HFF-Myc (cell line): Measurements from ENCODE around the gene BCAR1.

Experiments
- DNase-seq: peaks from one replicate; pipeline ENCODE4 v3.0.0-alpha.2; 2011; ENCODE audit warnings: low read depth; ENCODE audit errors: extremely low read depth
- H3K4me3 ChIP-seq: replicated peaks from 2 replicates; pipeline ENCODE4 v1.5.1; 2011; ENCODE audit warnings: low read depth, mild to moderate bottlenecking, control low read depth, low read length
- TF ChIP-seq, protein P1 (sequence below): IDR thresholded peaks from 2 replicates; pipeline ENCODE4 v1.5.1; 2012; ENCODE audit warnings: mild to moderate bottlenecking, low read depth, low read length, control low read depth; ENCODE audit errors: missing control alignments

Gene BCAR1

DNA sequence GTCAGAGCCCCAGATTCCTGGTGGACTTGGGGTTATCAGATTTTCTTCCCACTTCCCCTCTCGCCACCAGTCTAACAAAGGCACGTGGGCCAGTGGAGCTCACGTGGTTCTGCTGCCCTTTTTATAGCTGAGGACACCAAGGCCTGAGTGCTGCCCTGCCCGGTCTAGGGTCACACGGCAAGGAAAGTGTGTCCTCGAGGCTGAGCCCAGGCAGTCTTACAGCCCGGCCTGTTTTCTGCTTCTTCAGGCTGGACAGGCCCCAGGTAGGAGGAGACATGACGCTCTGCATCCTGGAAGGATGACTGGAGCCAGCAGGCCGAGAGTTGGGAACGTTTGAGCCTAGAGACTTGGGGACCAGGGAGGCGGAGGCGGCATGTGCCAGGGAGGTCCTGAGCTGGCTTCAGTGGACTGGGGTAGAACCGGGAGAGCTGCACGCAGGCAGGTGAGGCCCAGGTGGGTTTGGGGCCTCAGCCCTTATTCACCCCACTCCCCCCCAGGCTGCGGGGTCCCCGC is 29.1 kb downstream of the BCAR1 start:
- no peak overlapping the region for H3K4me3 ChIP-seq
- no peak for DNase-seq
- TF ChIP-seq, protein P1, sequence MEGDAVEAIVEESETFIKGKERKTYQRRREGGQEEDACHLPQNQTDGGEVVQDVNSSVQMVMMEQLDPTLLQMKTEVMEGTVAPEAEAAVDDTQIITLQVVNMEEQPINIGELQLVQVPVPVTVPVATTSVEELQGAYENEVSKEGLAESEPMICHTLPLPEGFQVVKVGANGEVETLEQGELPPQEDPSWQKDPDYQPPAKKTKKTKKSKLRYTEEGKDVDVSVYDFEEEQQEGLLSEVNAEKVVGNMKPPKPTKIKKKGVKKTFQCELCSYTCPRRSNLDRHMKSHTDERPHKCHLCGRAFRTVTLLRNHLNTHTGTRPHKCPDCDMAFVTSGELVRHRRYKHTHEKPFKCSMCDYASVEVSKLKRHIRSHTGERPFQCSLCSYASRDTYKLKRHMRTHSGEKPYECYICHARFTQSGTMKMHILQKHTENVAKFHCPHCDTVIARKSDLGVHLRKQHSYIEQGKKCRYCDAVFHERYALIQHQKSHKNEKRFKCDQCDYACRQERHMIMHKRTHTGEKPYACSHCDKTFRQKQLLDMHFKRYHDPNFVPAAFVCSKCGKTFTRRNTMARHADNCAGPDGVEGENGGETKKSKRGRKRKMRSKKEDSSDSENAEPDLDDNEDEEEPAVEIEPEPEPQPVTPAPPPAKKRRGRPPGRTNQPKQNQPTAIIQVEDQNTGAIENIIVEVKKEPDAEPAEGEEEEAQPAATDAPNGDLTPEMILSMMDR: no peak

DNA sequence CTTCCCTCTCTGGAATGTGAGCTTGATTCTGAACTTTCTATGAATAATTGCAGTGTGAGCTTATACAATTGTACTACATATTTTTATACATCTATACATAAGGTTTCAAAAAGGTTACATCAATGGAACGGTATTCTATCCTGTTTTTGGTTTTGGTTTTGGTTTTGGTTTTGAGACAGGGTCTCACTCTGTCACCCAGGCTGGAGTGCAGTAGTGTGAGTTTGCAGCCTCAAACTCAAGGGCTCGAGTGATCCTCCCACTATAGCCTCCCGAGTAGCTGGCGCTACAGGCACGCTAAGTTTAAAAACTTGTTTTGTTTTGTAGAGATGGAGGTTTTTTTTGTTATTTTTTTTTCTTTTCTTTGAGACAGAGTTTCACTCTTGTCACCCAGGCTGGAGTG is 31.6 kb downstream of the BCAR1 start:
- TF ChIP-seq, protein P1: no peak
- DNase-seq: no peak
- no peak overlapping the region for H3K4me3 ChIP-seq

DNA sequence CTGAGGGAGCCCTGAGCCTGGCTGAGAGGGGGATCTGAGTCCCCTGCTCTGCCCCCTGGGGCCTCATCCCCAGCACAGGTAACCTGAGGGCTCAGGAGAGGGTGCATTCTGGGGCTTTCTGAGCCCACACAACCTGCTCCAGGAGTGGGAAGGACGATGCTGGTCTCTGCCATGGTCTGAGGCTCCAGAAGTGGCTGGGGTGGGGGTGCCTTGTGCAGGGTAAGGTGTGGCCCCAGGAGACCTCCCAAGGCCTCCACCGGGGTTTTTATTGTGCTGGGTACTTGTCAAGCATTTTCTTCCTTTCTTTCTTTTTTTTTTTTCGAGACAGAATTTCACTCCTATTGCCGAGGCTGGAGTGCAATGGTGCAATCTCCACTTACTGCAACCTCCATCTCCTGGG is 32.3 kb downstream of the BCAR1 start:
- TF ChIP-seq, protein P1: no peak
- no peak for DNase-seq
- H3K4me3 ChIP-seq: no peak overlapping the region

DNA sequence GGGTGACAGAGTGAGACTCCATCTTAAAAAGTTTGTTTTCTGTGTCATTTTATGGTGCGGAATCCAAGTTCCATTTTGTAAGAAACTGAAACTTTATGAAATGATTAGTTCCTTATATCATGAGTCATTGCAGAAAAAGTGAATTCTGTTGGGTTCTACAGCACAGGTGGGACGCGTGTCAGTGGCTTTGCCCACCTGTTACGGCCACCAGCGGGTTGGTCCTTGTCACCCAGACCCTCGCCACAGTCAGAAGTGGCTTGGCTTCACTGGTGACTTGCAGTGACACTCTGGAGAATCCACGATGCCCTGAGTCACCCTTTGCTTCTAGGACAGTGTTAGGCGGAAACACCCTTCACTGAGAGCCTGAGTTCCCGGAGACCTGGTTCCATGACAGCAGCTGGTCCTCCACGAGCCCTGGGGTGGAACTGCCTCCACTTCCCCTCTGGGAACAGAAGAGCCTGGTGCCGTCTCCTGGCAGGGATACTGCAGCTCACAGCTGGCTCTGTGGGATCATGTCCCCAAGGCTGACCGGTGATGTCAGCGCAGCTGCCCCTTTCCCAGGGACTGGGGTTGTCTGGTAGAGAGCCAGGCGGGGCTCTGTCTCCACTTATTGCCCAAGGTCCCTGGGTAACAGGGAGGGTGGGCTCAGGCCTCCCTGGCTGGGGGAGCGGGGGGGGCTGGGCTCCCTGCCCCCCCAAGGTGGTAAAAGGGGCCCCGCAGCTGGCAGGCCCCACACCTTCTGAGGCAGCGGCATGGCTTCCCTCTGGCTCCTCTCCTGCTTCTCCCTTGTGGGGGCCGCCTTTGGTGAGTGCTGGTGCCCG is 33.0 kb downstream of the BCAR1 start, which contains the start of gene CTRB1:
Gene CTRB1, plus strand, starts transcription at position 733 of the 821 bp plus-strand sequence. Its CDS starts 20 bp downstream, at position 753.
- DNase-seq: no peak
- TF ChIP-seq, protein P1: no peak
- no peak within 1 kb of the TSS for H3K4me3 ChIP-seq

DNA sequence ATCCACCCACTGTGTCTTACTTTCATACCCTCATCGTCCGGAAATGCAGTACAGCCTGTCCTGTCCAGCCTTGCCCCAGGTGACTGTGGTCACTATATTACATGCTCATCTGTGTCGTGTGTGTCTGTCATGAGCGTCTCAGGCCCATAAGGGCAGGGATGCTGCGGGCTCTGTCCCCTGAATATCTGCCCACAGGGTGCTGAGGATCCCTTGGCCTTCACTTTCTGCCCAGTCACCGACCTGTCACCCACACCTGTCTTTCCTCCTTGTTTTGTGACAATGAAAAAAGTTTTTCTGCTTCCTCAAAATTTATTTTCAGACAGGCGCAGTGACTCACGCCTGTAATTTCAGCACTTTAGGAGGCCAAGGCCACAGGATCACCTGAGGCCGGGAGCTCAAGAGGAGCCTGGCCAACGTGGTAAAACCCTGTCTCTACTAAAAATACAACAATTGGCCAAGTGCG is 34.0 kb downstream of the BCAR1 start:
- TF ChIP-seq, protein P1: no peak
- no peak for DNase-seq
- H3K4me3 ChIP-seq: no peak overlapping the region

DNA sequence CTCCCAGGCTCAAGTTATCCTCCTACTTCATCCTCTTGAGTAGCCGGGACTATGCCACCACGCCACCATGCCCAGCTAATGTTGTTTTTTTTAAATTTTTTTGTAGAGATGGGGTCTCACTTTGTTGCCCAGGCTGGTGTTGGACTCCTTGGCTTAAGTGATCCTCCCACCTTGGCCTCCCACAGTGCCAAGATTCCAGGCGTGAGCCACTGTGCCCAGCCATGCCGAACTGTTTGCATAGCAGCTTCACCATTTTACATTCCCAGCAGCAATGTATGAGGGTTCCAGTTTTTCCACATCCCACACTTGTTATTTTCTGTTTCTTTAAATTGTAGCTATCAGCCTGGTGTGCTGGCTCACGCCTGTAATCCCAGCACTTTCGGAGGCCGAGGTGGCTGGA is 34.8 kb downstream of the BCAR1 start:
- no peak for DNase-seq
- H3K4me3 ChIP-seq: no peak overlapping the region
- TF ChIP-seq, protein P1: no peak
